ENCODE results near the gene NLGN1.

Gene NLGN1

GRCh38 chr3:173750591-173750990 lies 353.0 kb downstream of the NLGN1 start:
- DNase-seq (ENCODE audit: low read depth): no peak
- H3K4me3 ChIP-seq (ENCODE audit: low read depth, low read length): no peak overlapping the region
- no peak for TF ChIP-seq CTCF (IDR thresholded peaks at IDR 0.05; ENCODE audit: insufficient read depth, low read depth, low read length, missing control alignments)

GRCh38 chr3:173753593-173753992 lies 356.0 kb downstream of the NLGN1 start:
- H3K4me3 ChIP-seq (ENCODE audit: low read depth, low read length): no peak overlapping the region
- no peak for TF ChIP-seq CTCF (IDR thresholded peaks at IDR 0.05; ENCODE audit: insufficient read depth, low read depth, low read length, missing control alignments)

GRCh38 chr3:173755161-173755560 lies 357.6 kb downstream of the NLGN1 start:
- TF ChIP-seq CTCF (IDR thresholded peaks at IDR 0.05; ENCODE audit: insufficient read depth, low read depth, low read length, missing control alignments): no peak
- H3K4me3 ChIP-seq (ENCODE audit: low read depth, low read length): no peak overlapping the region
- no peak for DNase-seq (ENCODE audit: low read depth)

More at GRCh38 chr3:173753593-173753992, 356.0 kb downstream of the NLGN1 start:
- no peak for DNase-seq (ENCODE audit: low read depth)

- no peak for DNase-seq (ENCODE audit: low read depth)
- no peak overlapping the region for H3K4me3 ChIP-seq (ENCODE audit: low read depth, low read length)
- no peak for TF ChIP-seq CTCF (IDR thresholded peaks at IDR 0.05; ENCODE audit: insufficient read depth, low read depth, low read length, missing control alignments)
These were observed 363.6 kb downstream of the NLGN1 start for GRCh38 chr3:173761161-173761560.

- no peak for TF ChIP-seq CTCF (IDR thresholded peaks at IDR 0.05; ENCODE audit: insufficient read depth, low read depth, low read length, missing control alignments)
- DNase-seq (ENCODE audit: low read depth): no peak
- no peak overlapping the region for H3K4me3 ChIP-seq (ENCODE audit: low read depth, low read length)
These were observed 365.0 kb downstream of the NLGN1 start for GRCh38 chr3:173762501-173762900.

GRCh38 chr3:173770011-173770410 lies 372.5 kb downstream of the NLGN1 start:
- no peak overlapping the region for H3K4me3 ChIP-seq (ENCODE audit: low read depth, low read length)
- DNase-seq (ENCODE audit: low read depth): no peak
- TF ChIP-seq CTCF (IDR thresholded peaks at IDR 0.05; ENCODE audit: insufficient read depth, low read depth, low read length, missing control alignments): no peak

GRCh38 chr3:173770796-173771573 lies 373.4 kb downstream of the NLGN1 start:
- no peak for DNase-seq (ENCODE audit: low read depth)
- no peak overlapping the region for H3K4me3 ChIP-seq (ENCODE audit: low read depth, low read length)
- TF ChIP-seq CTCF (IDR thresholded peaks at IDR 0.05; ENCODE audit: insufficient read depth, low read depth, low read length, missing control alignments): no peak

Data from GM12865 (cell line).